Measurements from ENCODE around the gene FADD.
"Not testable (repeated sequence)": the region's sequence is repeated elsewhere in the genome, so short reads cannot be mapped to it uniquely, and the experiment has no call there.

Gene FADD

GRCh38 chr11:70182266-70182665 lies 20.8 kb upstream of the FADD start:
- no peak for DNase-seq

DNA sequence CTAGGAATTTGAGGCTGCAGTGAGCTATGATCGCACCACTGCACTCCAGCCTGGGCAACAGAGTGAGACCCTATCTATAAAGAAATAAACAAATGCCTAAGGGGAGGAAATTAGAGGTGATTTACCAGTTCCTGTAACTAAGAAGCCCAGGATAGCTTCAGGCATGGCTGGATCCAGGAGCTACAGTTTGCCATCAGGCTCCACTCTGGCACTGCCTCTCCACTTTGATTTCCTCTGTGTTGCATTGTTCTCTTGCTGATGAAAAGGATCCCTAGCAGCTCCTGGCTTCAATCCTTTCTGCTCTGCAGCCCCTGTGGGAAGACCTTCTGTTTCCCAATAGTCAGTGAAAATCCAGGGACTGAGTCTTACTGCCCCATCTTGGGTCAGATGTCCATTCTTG lies 20.1 kb upstream of the FADD start:
- DNase-seq, result no peak

DNA sequence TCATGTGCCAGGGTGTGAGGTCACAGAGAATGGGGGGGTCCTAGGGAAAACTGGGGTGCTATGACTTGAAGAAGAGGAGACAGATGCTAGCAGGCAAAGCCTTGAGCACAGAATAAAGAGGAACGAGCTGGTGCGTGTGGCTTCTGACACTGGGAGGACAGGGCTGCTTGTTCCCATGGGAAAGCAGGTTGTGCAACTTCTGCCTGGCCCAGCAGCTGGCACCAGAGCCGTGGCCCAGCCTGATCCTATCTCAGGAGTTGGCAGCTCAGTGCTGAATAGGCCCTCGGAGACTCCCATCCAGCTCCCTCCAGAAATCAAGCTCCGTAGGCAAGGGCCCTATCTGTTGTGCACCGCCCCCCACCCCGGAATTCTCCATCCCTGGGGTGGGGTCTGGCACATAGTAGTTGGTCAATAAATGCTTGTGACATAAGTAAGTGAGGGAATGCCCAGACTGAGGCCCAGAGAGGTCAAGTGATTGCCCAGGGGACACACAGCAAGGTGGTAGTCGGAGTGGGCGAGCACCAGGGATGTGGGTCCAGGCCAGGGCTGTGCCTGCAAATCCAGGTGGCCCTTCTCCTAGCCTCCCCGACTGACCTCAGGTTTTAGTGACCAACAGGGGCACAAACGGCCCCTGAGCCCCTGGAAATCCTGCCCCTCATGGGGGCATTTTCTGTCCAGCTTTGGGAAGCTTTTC lies 19.5 kb upstream of the FADD start:
- no peak for DNase-seq

- DNase-seq, result no peak
Measured at GRCh38 chr11:70184396-70184795, 18.7 kb upstream of the FADD start.

DNA sequence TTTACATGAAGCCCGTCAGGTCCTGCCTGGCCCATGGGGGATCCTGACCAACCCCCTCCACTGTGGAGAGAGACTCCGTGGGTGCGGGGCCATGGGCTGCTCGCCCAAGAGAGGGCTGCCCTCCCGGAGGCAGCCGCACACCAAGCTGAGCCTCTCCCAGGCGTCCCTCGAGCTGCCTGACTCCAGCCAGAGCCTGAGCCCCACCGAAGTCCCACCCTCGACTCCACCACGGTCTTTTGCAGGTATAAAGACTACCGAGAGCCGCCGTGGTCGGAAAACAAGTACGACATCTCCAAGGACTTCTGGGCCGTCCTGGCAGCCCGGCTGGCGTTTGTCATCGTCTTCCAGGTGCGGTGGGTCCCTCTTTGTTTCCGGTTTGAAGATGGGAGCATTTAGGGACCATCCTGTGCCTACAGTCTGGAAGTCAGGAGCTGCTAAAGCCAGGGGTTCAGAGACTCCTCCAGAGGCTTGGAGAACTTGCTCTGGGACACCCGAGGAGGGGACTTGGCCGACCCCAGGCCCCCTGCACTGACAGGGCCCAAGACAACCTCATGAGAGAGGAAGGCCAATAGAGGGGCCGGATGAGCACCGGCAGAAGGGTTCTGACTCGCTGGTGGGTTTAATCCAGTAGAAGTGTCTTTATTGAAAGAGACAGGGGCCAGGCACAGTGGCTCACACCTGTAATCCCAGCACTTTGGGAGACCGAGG lies 17.6 kb upstream of the FADD start:
- DNase-seq, result no peak

DNA sequence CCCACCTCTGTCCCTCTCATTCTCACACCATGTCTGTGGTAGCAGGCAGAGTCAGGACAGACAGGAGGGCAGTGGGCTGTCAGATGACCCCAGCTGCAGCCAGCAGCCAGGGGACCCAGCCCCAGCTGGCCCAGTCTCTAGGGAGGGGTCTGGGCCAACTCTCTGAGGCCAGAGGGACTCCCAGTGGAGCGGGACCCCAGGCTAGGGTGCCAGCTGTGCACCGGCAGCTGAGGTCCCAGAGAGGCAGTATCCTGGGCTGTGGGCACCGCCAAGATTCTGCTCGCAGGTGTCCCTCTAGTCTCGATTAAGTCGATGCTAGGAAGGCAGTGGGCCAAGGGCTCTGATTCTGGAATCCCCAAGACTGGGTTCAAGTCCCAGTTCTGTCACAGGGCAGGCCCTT lies 16.7 kb upstream of the FADD start:
- no peak for DNase-seq

GRCh38 chr11:70186936-70187335 lies 16.2 kb upstream of the FADD start:
- DNase-seq, result no peak

GRCh38 chr11:70187771-70188170 lies 15.3 kb upstream of the FADD start:
- no peak for DNase-seq

- DNase-seq, result no peak
Measured at GRCh38 chr11:70189622-70190021, 13.5 kb upstream of the FADD start.

GRCh38 chr11:70191495-70192140 lies 11.5 kb upstream of the FADD start:
- DNase-seq, result peak; percentile 63

- no peak for DNase-seq
Measured at GRCh38 chr11:70192666-70193410, 10.3 kb upstream of the FADD start.

- no peak for DNase-seq
Measured at GRCh38 chr11:70193411-70194292, 9.4 kb upstream of the FADD start.

DNA sequence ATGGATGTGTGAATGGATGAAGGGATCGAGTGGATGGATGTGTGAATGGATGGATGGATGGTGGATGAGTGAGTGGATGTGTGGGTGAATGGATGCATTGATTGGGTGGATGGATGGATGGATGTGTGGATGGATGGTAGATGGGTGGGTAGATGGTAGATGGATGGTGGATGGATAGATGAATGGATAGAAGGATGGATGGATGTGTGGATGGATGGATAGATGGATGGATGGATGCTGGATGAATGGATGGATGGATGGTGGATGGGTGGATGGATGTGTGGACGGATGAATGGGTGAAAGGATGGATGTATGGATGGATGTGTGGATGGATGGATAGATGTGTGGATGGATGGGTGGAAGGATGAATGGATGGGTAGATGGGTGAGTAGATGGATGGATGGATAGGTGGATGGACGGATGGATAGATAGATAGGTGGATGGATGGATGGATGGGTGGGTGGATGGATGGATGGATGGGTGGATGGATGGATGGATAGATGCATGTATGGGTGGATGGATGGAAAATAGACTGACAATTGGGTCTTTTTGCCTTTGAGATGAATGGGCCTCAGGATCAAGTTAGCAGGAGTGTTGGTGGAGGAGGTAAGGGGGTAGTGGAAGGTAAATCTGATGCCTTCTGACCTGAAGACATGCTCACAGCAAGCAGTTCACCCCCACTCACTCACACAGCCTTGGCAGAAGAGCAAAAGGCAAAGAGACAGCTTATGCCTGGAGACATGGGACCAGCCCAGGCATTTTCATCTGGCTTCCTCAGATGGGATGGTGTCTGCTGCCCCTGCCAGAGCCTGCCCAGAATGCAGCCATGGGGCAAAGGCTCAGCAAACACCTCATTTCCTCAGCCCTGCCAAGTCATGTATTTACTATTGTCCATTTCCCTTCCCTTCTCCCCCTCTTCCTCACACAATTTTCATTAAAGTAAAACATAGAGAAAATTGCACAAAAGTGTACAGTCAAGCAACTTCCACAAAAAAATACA lies 8.0 kb upstream of the FADD start:
- DNase-seq, result no peak

DNA sequence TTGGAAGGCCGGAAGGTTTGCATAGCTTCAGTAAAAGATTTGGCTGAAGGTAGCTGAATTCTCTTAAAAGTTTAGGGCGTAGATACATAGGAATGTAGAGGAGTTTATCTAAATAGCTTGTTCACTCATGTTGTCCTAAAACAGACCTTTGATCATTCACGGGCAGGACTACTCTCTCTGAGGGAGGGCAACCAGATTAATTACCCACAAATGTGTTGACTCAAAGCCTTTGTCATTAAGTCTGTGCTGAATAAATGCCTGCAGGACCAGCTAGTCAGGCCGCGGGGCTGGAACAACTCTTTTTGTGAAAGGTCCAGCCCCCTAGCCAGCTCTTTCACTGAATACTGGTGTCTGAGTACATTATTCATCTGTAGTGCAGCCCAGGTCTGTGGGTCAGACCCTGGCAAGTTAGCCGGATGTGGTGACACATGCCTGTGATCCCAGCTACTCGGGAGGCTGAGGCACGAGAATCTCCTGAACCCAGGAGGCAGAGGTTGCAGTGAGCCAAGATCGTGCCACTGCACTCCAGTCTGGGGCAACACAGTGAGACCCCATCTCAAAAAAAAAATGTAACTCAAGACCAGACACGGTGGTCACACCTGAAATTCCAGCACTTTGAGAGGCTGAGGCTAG lies 2.8 kb upstream of the FADD start:
- no peak for DNase-seq

GRCh38 chr11:70201047-70201446 lies 2.0 kb upstream of the FADD start:
- DNase-seq, result not testable (repeated sequence)

- no peak for DNase-seq
Measured at GRCh38 chr11:70201882-70202861, 924 bp upstream of the FADD start.

DNA sequence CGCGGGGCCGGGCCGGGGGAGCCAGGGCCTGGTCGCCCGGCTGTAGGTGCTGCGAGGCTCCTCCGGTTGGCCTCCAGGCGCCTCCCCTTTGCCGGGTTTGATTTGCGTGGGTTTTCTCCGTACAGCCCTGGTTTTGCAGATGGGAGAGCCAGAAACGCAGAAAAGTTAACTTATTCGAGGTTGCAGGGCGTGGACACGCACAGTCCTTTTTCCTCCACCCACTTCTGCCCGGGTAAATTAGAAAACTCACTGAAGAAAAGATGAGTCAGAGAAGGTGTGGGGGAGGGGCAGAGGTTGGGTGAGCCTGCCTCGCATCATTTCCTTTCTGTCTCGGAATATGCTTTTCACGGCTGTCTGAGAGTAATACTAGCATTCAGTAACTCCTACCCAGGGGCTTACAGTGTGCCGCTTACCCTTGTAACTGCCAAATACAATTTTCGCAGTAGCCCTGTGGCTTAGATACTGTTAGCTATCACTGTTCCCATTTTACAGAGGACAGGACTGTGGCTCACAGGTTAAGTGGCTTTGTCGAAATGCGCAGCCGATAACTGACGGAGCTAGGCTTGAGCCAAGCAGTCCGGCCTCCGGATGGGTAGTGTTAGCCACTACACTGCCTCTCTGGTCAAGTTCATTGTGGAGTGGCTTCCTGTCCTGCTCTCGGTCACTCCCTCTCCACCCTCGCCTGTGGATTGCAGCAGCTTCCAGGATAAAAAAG lies 812 bp downstream of the FADD start:
- DNase-seq, result no peak

DNA sequence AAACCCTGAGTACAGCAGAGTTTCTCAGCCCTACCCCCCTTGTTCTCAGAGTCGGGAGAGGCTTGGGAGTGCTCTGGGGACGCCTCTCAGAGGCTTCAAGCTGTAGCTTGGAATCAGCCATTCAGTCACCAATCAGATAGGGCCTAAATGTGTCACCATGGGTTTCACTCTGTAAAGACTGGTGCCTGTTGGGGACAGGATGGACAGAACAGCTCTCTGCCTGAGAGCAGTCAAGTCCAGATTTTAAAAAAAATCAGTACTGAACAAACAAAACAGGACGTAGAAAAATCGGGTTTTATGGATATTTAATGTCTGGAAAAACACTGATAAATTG lies 1.3 kb downstream of the FADD start:
- no peak for DNase-seq
